Measurements from ENCODE around the gene EN1.

The EN1 gene

GRCh38 chr2:118854507-118855345 is 7.3 kb upstream of the EN1 start:
- H3K36me3 ChIP-seq (ENCODE audit: insufficient read depth, low read length): no peaks in the 10 kb centered on the region
- H3K4me2 ChIP-seq (ENCODE audit: low read length): peak overlapping the region; percentile 94
- peak overlapping the region; percentile 79 for H3K4me3 ChIP-seq (ENCODE audit: low read length)
- H3K9ac ChIP-seq (ENCODE audit: low read depth, low read length): peak overlapping the region; percentile 74
- peaks cover 10% of the 10 kb centered on the region for H3K4me1 ChIP-seq (ENCODE audit: control insufficient read depth, insufficient read depth, low read length)
- no peaks in the 10 kb centered on the region for H3K27me3 ChIP-seq (ENCODE audit: control insufficient read depth, insufficient read depth, low read length)
- no peaks in the 10 kb centered on the region for H3K9me3 ChIP-seq (replicated peaks; ENCODE audit: low read length)

DNA sequence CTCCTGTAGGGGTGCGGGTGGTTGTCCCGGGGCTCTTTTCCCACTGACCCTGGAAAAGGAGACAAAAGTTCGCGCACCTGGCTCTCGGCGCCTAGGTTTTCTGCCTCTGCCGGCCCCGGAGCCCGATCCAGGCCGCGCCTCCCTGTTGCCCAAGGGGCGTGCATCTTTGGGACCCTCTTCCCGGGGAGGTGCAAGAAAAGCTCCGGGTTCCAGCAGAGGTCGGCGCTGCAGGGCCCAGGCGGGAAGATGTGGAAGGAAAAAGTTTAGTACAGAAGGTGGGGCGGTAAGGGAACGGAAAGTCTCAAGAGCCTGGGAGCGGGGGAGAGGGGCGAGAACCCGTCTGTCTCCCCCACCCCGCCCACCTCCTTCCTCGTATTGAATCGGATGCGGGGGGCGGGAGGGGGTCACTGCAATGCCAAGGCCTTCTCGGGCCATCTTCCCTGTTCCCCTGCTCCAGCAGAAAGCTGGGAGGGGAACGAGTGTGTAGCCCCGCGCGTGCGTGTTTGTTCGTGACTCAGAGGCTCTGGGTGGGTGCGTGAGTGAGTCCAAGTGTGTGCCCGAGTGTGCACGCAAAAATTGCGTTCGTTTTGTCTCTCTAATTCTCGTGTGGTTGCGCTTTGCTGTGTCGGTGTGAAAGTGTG is 6.3 kb upstream of the EN1 start:
- peaks cover 12% of the 10 kb centered on the region for H3K4me1 ChIP-seq (ENCODE audit: control insufficient read depth, insufficient read depth, low read length)

DNA sequence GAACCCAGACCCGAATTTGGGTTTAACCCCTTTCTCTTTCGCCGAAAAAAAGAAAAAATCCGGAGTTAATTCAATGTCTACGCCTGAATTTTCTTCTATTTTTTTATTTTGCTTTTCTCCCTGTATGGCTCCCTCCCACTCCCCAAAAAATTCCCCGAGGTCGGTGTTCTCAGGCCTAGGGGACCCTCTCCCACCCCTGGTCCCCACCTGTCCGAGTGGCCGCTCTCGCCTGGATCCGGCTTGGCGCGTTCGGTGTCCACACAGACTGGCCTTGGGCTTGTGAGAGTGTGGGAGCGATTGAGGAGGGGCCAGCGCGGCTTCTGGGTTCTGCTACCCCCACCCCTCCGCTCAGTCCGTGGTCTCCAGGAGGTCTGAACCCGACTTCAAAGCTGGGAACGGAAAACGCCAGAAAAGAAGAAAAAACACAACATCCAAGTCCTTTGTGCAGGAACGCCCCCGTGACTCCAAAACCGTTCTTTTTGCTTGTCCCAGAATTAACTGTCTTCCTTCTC is 5.7 kb upstream of the EN1 start:
- Histone ChIP-seq H3K36me3 (ENCODE audit: insufficient read depth, low read length) (no peaks in the 10 kb centered on the region), H3K4me1 (ENCODE audit: control insufficient read depth, insufficient read depth, low read length) (peaks cover 18% of the 10 kb centered on the region), H3K4me3 (ENCODE audit: low read length) (peak overlapping the region; percentile 79), H3K4me2 (ENCODE audit: low read length) (peak overlapping the region; percentile 89), H3K27me3 (ENCODE audit: control insufficient read depth, insufficient read depth, low read length) (no peaks in the 10 kb centered on the region), H3K9ac (ENCODE audit: low read depth, low read length) (peak overlapping the region; percentile 83), H3K9me3 (replicated peaks; ENCODE audit: low read length) (no peaks in the 10 kb centered on the region)

More for the DNA sequence above, 6.3 kb upstream of the EN1 start:
- no peaks in the 10 kb centered on the region for H3K27me3 ChIP-seq (ENCODE audit: control insufficient read depth, insufficient read depth, low read length)
- H3K9me3 ChIP-seq (replicated peaks; ENCODE audit: low read length): no peaks in the 10 kb centered on the region
- H3K9ac ChIP-seq (ENCODE audit: low read depth, low read length): peak overlapping the region; percentile 83
- peak overlapping the region; percentile 79 for H3K4me3 ChIP-seq (ENCODE audit: low read length)
- no peaks in the 10 kb centered on the region for H3K36me3 ChIP-seq (ENCODE audit: insufficient read depth, low read length)
- peak overlapping the region; percentile 89 for H3K4me2 ChIP-seq (ENCODE audit: low read length)

- Histone ChIP-seq H3K27me3 (ENCODE audit: control insufficient read depth, insufficient read depth, low read length) (no peaks in the 10 kb centered on the region), H3K4me3 (ENCODE audit: low read length) (peak overlapping the region; percentile 79), H3K4me1 (ENCODE audit: control insufficient read depth, insufficient read depth, low read length) (peaks cover 20% of the 10 kb centered on the region), H3K9ac (ENCODE audit: low read depth, low read length) (peak overlapping the region; percentile 83), H3K9me3 (replicated peaks; ENCODE audit: low read length) (no peaks in the 10 kb centered on the region), H3K4me2 (ENCODE audit: low read length) (peak overlapping the region; percentile 89), H3K36me3 (ENCODE audit: insufficient read depth, low read length) (no peaks in the 10 kb centered on the region)
Measured at GRCh38 chr2:118852605-118853128, 5.2 kb upstream of the EN1 start.

DNA sequence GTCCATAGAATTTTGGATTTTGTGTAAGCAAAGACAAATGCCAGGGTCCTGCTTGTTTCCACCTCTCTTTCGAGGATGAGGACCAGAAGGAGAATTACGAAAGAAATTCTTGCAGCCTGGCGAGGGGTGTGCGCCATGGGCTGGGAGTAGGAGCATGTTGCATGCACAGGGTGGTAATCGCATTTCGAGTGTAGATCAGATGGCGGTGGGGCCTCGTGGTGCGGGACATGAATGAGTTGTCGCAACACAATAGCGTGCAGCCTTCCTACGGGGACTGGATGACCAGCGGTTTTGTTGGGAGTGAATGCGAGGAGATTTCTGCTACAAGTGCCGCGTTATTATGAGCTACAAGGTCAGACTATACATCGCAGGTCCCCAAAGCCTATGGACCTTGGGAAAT is 4.2 kb upstream of the EN1 start:
- H3K4me3 ChIP-seq (ENCODE audit: low read length): peak overlapping the region; percentile 79
- H3K9me3 ChIP-seq (replicated peaks; ENCODE audit: low read length): no peaks in the 10 kb centered on the region
- H3K4me2 ChIP-seq (ENCODE audit: low read length): peak overlapping the region; percentile 89
- H3K36me3 ChIP-seq (ENCODE audit: insufficient read depth, low read length): no peaks in the 10 kb centered on the region
- peak overlapping the region; percentile 83 for H3K9ac ChIP-seq (ENCODE audit: low read depth, low read length)
- H3K27me3 ChIP-seq (ENCODE audit: control insufficient read depth, insufficient read depth, low read length): no peaks in the 10 kb centered on the region
- peaks cover 20% of the 10 kb centered on the region for H3K4me1 ChIP-seq (ENCODE audit: control insufficient read depth, insufficient read depth, low read length)

- no peaks in the 10 kb centered on the region for H3K9me3 ChIP-seq (replicated peaks; ENCODE audit: low read length)
- peak overlapping the region; percentile 89 for H3K4me2 ChIP-seq (ENCODE audit: low read length)
- H3K27me3 ChIP-seq (ENCODE audit: control insufficient read depth, insufficient read depth, low read length): no peaks in the 10 kb centered on the region
- H3K36me3 ChIP-seq (ENCODE audit: insufficient read depth, low read length): no peaks in the 10 kb centered on the region
- peak overlapping the region; percentile 79 for H3K4me3 ChIP-seq (ENCODE audit: low read length)
- H3K9ac ChIP-seq (ENCODE audit: low read depth, low read length): peak overlapping the region; percentile 83
- peaks cover 19% of the 10 kb centered on the region for H3K4me1 ChIP-seq (ENCODE audit: control insufficient read depth, insufficient read depth, low read length)
Measured at GRCh38 chr2:118850901-118851415, 3.5 kb upstream of the EN1 start.

GRCh38 chr2:118850168-118850900 is 2.9 kb upstream of the EN1 start:
- H3K9me3 ChIP-seq (replicated peaks; ENCODE audit: low read length): no peaks in the 10 kb centered on the region
- H3K9ac ChIP-seq (ENCODE audit: low read depth, low read length): peak overlapping the region; percentile 83
- H3K4me3 ChIP-seq (ENCODE audit: low read length): peak overlapping the region; percentile 79
- H3K4me2 ChIP-seq (ENCODE audit: low read length): peak overlapping the region; percentile 89
- H3K36me3 ChIP-seq (ENCODE audit: insufficient read depth, low read length): no peaks in the 10 kb centered on the region
- H3K27me3 ChIP-seq (ENCODE audit: control insufficient read depth, insufficient read depth, low read length): no peaks in the 10 kb centered on the region
- H3K4me1 ChIP-seq (ENCODE audit: control insufficient read depth, insufficient read depth, low read length): peaks cover 17% of the 10 kb centered on the region

DNA sequence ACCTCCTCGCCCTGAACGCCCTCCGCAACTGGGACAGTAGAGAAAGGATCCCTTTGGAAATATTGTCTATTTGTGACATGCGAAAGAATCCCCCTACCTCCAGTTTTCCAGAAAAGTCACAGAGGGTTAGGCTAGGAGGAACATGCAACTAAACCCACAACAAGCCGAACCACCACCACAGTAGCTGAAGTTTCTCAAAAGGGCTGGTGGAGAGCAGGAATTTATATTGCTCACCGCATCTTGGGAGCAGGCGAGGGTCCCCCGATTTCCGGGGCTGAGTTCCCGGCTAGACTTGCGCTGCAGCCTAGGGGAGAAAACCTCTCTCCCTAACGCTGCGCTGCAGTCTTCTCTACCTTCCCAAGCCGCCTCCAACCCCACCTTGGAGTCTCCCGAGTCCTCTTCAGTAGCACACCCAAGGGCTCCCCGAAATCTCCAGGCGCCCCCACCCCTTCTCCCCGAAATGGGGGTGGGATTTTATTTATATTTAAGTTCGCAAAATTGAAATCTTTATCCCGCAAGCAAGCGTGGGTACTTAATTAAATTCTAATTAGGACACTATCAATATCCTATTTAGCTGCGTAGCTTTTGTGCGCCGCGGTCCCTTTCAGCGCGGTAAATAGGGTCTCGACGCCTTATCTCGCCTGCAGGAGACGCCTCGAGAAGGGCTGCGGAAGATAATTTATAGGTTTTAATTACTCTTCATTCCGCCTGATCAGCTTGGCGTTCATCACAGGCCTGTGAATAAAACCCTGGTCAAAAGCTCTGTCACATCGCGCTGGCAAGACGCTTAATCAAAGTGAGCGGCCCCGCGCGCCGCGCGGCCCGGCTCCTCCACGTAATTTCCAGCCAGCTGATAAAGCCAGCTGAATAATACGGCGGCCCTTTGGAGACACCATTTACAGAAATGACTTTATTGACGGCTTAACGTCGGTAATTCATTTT is 2.0 kb upstream of the EN1 start:
- peaks cover 5% of the 10 kb centered on the region for H3K36me3 ChIP-seq (ENCODE audit: insufficient read depth, low read length)
- peak overlapping the region; percentile 83 for H3K9ac ChIP-seq (ENCODE audit: low read depth, low read length)
- H3K27me3 ChIP-seq (ENCODE audit: control insufficient read depth, insufficient read depth, low read length): no peaks in the 10 kb centered on the region
- H3K9me3 ChIP-seq (replicated peaks; ENCODE audit: low read length): no peaks in the 10 kb centered on the region
- peak overlapping the region; percentile 79 for H3K4me3 ChIP-seq (ENCODE audit: low read length)
- peaks cover 17% of the 10 kb centered on the region for H3K4me1 ChIP-seq (ENCODE audit: control insufficient read depth, insufficient read depth, low read length)
- H3K4me2 ChIP-seq (ENCODE audit: low read length): peak overlapping the region; percentile 89

DNA sequence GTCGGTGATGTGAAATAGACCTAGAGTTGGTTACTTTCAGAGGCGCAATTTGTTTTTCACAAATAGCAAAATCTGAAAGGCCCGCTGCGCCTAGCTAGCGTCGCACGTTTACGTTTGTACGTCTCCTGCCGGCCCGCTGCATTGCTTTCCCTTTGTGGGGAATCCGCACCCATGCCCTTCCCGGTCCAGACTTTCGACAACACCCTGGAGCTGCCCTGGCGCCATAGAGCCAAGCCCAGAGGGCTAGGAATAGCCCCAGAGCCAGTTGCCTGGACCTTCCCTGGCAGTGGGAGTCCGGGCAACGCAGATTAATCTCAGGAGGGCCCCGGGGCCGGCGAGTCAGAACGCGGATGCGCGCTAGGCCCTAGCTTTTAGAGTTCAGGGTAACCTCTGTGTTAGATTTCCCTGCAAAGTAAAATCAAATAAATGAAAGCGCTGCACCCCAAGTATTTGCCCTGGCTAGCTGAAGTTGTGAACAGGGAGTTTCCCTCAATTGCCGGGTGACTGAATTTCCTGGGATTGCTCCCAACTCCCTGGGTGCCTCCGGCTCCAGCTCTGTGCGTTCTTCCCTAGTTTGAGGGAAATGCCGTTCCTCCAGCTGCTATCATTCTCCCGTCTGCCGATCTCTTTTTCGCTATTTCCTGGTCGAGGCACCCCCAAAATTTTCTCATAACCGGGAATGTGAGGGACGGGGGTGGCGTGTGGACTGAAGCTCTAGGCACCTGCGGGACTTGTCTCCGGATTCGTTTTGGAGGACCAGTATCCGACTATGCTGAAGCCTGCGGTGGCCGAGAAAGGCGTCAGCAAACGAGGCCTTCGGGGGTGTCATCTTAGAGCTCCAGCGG is 1.2 kb upstream of the EN1 start:
- Histone ChIP-seq H3K4me2 (ENCODE audit: low read length) (peak overlapping the region; percentile 89), H3K9me3 (replicated peaks; ENCODE audit: low read length) (no peaks in the 10 kb centered on the region), H3K4me1 (ENCODE audit: control insufficient read depth, insufficient read depth, low read length) (peaks cover 25% of the 10 kb centered on the region), H3K9ac (ENCODE audit: low read depth, low read length) (peak overlapping the region; percentile 83), H3K36me3 (ENCODE audit: insufficient read depth, low read length) (peaks cover 5% of the 10 kb centered on the region), H3K4me3 (ENCODE audit: low read length) (peak overlapping the region; percentile 74), H3K27me3 (ENCODE audit: control insufficient read depth, insufficient read depth, low read length) (no peaks in the 10 kb centered on the region)
